C4-2B (cell line): ENCODE data around the gene TMEM207.

Experiments used
- CTCF ChIP-seq: fragments of 450-650 bp; conservative IDR thresholded peaks from 2 replicates; pipeline ENCODE4 v1.5.1; 2017; ENCODE audit warnings: mild to moderate bottlenecking
- ZFX ChIP-seq: fragments of 450-650 bp; IDR thresholded peaks from 2 replicates; pipeline ENCODE4 v1.6.1; 2017

DNA sequence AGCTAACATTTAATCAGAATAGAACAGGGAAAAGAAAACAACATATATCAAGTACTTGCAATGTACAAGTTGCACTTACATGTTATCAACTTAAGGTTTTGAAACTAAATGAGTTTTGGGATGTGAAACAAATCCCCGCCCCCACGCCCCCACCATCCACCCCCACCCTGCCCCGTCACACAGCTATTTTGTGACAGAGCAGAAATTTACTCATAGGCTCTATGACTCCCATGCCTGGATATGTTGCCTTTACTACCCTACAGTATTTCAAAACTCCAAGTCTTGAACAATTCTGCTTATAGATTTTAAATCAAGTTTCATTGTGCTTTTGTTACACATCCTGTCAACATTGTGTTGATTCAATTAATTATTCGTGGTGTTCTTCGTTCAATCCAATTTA lies 46.1 kb upstream of the TMEM207 start:
- TF ChIP-seq CTCF (no peak), ZFX (no peak)
